Tibial nerve (tissue), 4 donors: ENCODE measurements around the gene HCN2. TPM values are rescaled to one million over a fixed set of nuclear protein-coding genes. Genes with fewer than 3 reads are reported as not detected.
"Not testable (repeated sequence)": the region's sequence is repeated elsewhere in the genome, so short reads cannot be mapped to it uniquely, and the experiment has no call there.

ENCODE experiments used
- DNase-seq, 2 donors: peaks; one replicate each; pipeline ENCODE4 v3.0.0-alpha.2; 2019; ENCODE audit warnings: low spot score in 2 of 2
- H3K27ac ChIP-seq, 4 donors: fragments of 200-600 bp; sonication (generic) in 3 of 4; one replicate each; pipeline ENCODE4 v1.5.1; 2017 to 2019; ENCODE audit warnings: mild to moderate bottlenecking in 1 of 4
- H3K27me3 ChIP-seq, 2 donors: fragments of 200-600 bp; sonication (generic) in 1 of 2; one replicate each; pipeline versions ENCODE4 v1.5.1 to v1.6.0; 2017 to 2019
- H3K36me3 ChIP-seq, 3 donors: fragments of 200-600 bp; sonication (generic); one replicate each; pipeline ENCODE4 v1.5.1; 2018 to 2019
- H3K4me1 ChIP-seq, 4 donors: fragments of 200-600 bp; sonication (generic) in 3 of 4; one replicate each; pipeline ENCODE4 v1.5.1; 2017 to 2019
- H3K4me3 ChIP-seq, 4 donors: fragments of 200-600 bp; sonication (generic) in 3 of 4; one replicate each; pipeline ENCODE4 v1.5.1; 2017 to 2019; ENCODE audit warnings: mild to moderate bottlenecking in 1 of 4, moderate library complexity in 1 of 4
- H3K9me3 ChIP-seq, 4 donors: fragments of 200-600 bp; sonication (generic) in 3 of 4; one replicate each; pipeline ENCODE4 v1.5.1; 2017 to 2019
- EP300 ChIP-seq, 2 donors: sonication (generic); formaldehyde crosslinking; IDR thresholded peaks; one replicate each; pipeline ENCODE4 v1.6.1; 2017; ENCODE audit warnings: antibody characterized with exemption in 2 of 2, mild to moderate bottlenecking in 1 of 2
- POLR2A ChIP-seq, 2 donors: fragments of 450-650 bp; IDR thresholded peaks; one replicate each; pipeline ENCODE4 v1.6.1; 2017; ENCODE audit warnings: antibody characterized with exemption in 2 of 2, mild to moderate bottlenecking in 2 of 2, moderate library complexity in 2 of 2
- WGBS, 2 donors: methylation state at CpG; one replicate each; pipeline ENCODE4 v1.1.5; 2018; 5-methylcytosine and 5-hydroxymethylcytosine counted together
- total RNA-seq, 4 donors: library from RNA; depleted of rRNA; stranded (reverse); fragments of >200 nt; gene quantifications; one replicate each; pipeline ENCODE4 v1.1.0, GENCODE V29; 2016
- TF ChIP-seq, protein P1 (sequence below), 5 experiments: fragments of 200-600 bp in 3 of 5; fragments of 450-650 bp in 2 of 5; sonication (generic) in 3 of 5; IDR thresholded peaks; one replicate each; pipeline ENCODE4 v1.5.1; 2016 to 2019; ENCODE audit warnings: antibody characterized with exemption in 5 of 5, mild to moderate bottlenecking in 3 of 5, moderate library complexity in 2 of 5

The HCN2 gene
- total RNA-seq, 4 donors from 2014 or later = 0.59 TPM; not detected in 3

DNA sequence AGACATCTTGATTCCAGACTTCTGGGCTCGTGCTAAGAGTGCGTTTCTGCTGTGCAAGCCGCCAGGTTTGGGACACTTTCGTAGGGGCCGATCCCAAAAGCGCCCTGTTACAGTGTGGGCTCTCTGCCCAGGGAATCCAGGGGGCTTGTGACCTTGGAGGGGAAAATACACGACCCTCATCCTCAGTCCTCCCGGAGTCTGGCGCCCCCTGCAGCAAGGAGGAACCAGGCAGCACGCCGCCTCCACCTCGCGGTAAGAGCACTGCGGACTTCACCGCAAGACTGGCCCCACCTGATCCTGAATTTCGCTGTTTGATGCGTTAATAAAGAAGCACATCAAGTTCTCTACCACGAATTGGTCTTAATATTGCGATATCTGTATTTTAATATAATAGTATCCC is 38.5 kb downstream of the HCN2 start:
- H3K9me3 ChIP-seq = no peaks in the 10 kb centered on the region
- TF ChIP-seq EP300 (IDR thresholded peaks at IDR 0.05) (no peak), POLR2A (IDR thresholded peaks at IDR 0.05) (no peak)
- TF ChIP-seq, protein P1, sequence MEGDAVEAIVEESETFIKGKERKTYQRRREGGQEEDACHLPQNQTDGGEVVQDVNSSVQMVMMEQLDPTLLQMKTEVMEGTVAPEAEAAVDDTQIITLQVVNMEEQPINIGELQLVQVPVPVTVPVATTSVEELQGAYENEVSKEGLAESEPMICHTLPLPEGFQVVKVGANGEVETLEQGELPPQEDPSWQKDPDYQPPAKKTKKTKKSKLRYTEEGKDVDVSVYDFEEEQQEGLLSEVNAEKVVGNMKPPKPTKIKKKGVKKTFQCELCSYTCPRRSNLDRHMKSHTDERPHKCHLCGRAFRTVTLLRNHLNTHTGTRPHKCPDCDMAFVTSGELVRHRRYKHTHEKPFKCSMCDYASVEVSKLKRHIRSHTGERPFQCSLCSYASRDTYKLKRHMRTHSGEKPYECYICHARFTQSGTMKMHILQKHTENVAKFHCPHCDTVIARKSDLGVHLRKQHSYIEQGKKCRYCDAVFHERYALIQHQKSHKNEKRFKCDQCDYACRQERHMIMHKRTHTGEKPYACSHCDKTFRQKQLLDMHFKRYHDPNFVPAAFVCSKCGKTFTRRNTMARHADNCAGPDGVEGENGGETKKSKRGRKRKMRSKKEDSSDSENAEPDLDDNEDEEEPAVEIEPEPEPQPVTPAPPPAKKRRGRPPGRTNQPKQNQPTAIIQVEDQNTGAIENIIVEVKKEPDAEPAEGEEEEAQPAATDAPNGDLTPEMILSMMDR (IDR thresholded peaks at IDR 0.05) = no peak
- H3K27me3 ChIP-seq = no peaks in the 10 kb centered on the region
- H3K27ac ChIP-seq = no peak overlapping the region
- peaks cover 0 to 44% (median 8%) of the 10 kb centered on the region in 4 donors for H3K4me1 ChIP-seq
- no peak for DNase-seq
- H3K4me3 ChIP-seq = no peak overlapping the region
- WGBS, 2 donors = 85 to 91% methylated on average over 19 of the region's 19 CpGs
- H3K36me3 ChIP-seq = peaks cover 3 to 76% (median 9%) of the 10 kb centered on the region in 3 donors

DNA sequence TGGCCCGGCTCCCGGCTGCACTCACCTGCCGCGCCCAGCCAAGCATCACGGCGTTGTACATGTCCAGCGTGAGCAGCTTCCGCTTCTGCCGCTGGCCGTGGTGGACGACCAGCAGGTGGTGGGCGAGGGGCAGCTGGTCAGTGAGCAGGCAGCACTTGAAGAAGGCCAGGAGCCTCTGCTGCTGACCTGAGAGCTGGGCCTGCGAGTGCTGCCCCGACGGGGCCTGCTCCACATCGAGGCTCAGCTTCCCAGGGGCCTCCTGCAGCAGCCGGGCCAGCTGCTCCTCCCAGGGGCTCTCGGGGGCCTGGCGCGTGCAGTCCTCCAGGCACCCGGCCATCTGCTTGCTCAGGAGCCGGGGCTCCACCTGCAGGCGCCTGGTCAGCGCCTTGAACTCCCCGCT is 39.8 kb downstream of the HCN2 start:
- not testable (repeated sequence) for H3K9me3 ChIP-seq, H3K27me3 ChIP-seq, DNase-seq, H3K27ac ChIP-seq, H3K4me3 ChIP-seq
- H3K36me3 ChIP-seq = peaks cover 3 to 63% (median 9%) of the 10 kb centered on the region in 3 donors
- H3K4me1 ChIP-seq = peaks cover 0 to 40% (median 16%) of the 10 kb centered on the region in 4 donors
- 79 to 84% methylated on average over 12 to 19 of the region's 25 CpGs for WGBS, 2 donors

- Histone ChIP-seq H3K27ac (no peak overlapping the region), H3K36me3 (peaks cover 3 to 56% (median 9%) of the 10 kb centered on the region in 3 donors), H3K27me3 (no peaks in the 10 kb centered on the region), H3K4me3 (no peak overlapping the region), H3K4me1 (peaks cover 0 to 37% (median 18%) of the 10 kb centered on the region in 4 donors), H3K9me3 (no peaks in the 10 kb centered on the region)
- 91 to 92% methylated on average over 30 of the region's 30 CpGs for WGBS, 2 donors
- TF ChIP-seq POLR2A (IDR thresholded peaks at IDR 0.05) = no peak
- TF ChIP-seq, protein P1 (IDR thresholded peaks at IDR 0.05) = no peak
- TF ChIP-seq EP300 (IDR thresholded peaks at IDR 0.05) = no peak
- no peak for DNase-seq
Measured at GRCh38 chr19:629961-630714, 40.5 kb downstream of the HCN2 start.

- Histone ChIP-seq H3K9me3 (no peaks in the 10 kb centered on the region), H3K4me3 (peak overlapping the region; percentile 71 to 95 (median 88)), H3K4me1 (peaks cover 0 to 37% (median 18%) of the 10 kb centered on the region in 4 donors), H3K36me3 (peaks cover 0 to 36% (median 9%) of the 10 kb centered on the region in 3 donors), H3K27ac (peak overlapping the region; percentile 7 to 85 (median 74)), H3K27me3 (no peaks in the 10 kb centered on the region)
- TF ChIP-seq POLR2A (IDR thresholded peaks at IDR 0.05) (no peak), EP300 (IDR thresholded peaks at IDR 0.05) (no peak)
- TF ChIP-seq, protein P1 (IDR thresholded peaks at IDR 0.05) = no peak
- WGBS, 2 donors = 0 to 15% methylated on average over 12 to 20 of the region's 35 CpGs
- peak in 1 of 2 donors; percentile 52 for DNase-seq
Measured at GRCh38 chr19:632579-633067, 42.9 kb downstream of the HCN2 start.

- 1% methylated on average over 37 to 45 of the region's 67 CpGs for WGBS, 2 donors
- TF ChIP-seq POLR2A (IDR thresholded peaks at IDR 0.05) (peak in 1 of 2 donors; percentile 52), EP300 (IDR thresholded peaks at IDR 0.05) (peak; percentile 77 to 81)
- TF ChIP-seq, protein P1 (IDR thresholded peaks at IDR 0.05) = peak in 2 of 5 experiments; percentile 44 to 48
- Histone ChIP-seq H3K4me1 (peaks cover 0 to 37% (median 18%) of the 10 kb centered on the region in 4 donors), H3K36me3 (peaks cover 0 to 31% (median 5%) of the 10 kb centered on the region in 3 donors), H3K4me3 (peak within 1 kb of the TSS; percentile 71 to 95 (median 88)), H3K27me3 (no peaks in the 10 kb centered on the region), H3K27ac (peak within 1 kb of the TSS; percentile 56 to 85 (median 78)), H3K9me3 (no peaks in the 10 kb centered on the region)
- peak; percentile 98 for DNase-seq
Measured at GRCh38 chr19:633068-633785, 43.5 kb downstream of the HCN2 start, which contains the start of gene POLRMT. POLRMT (minus strand) TSS chr19:633537; CDS start chr19:633512, 25 bp downstream.
